HCT116 (cell line): Measurements from ENCODE around the gene AKAP9. TPM values are rescaled to one million over a fixed set of nuclear protein-coding genes. Genes with fewer than 3 reads are reported as not detected.

Experiments used
- ATAC-seq: fragments of 200-7000 bp; cut with Tn5 transposase; 2 replicates; pipeline ENCODE4 v1.9.1; 2020; ENCODE audit warnings: mild to moderate bottlenecking, moderate library complexity
- BruUV-seq: library from RNA; stranded (reverse); fragments of 400-500 nt; replicated peaks from 2 replicates; lab custom pipeline; 2021; lab: Mats Ljungman, UMichigan
- CTCF ChIA-PET: fragments of 300-600 bp; sonication (Branson Sonifier 250); formaldehyde crosslinking; loops from one replicate; lab custom pipeline; 2021; ENCODE audit warnings: antibody characterized with exemption; lab: Charles Lee
- POLR2A ChIA-PET: fragments of 300-600, 350-600 bp; sonication (Branson Sonifier 250); formaldehyde crosslinking; loops from one replicate; lab custom pipeline; 2021; ENCODE audit warnings: antibody characterized with exemption; lab: Charles Lee
- RAD21 ChIA-PET, 2 experiments: fragments of 300-600 bp; sonication (Branson Sonifier 250); formaldehyde crosslinking; loops; one replicate each; lab custom pipeline; 2023; ENCODE audit warnings: low total read pairs in 2 of 2; ENCODE audit not compliant: uncharacterized antibody in 2 of 2, unreplicated experiment in 2 of 2, low non-redundant PET in 1 of 2; lab: Charles Lee
- DNase-seq: peaks from one replicate; pipeline ENCODE4 v3.0.0-alpha.2; 2010; ENCODE audit warnings: low read depth, low spot score
- H2AFZ ChIP-seq: fragments of 200-600 bp; shearing (Covaris generic), sonication (generic); 2 replicates; pipeline ENCODE4 v1.6.1; 2017; ENCODE audit warnings: low read depth, mixed run types, mixed read lengths, antibody characterized with exemption, low read length; ENCODE audit not compliant: poor library complexity, severe bottlenecking
- H3K27ac ChIP-seq: 2 replicates; pipeline ENCODE4 v1.5.1; 2012; ENCODE audit warnings: low read depth, low read length
- H3K27me3 ChIP-seq: fragments of 200-600 bp; sonication (generic); 2 replicates; pipeline ENCODE4 v1.6.1; 2016; ENCODE audit warnings: mixed run types, low read length, mixed read lengths; ENCODE audit not compliant: insufficient read depth
- H3K36me3 ChIP-seq, 2 experiments: fragments of 200-500 bp in 1 of 2; fragments of 200-600 bp in 1 of 2; sonication (Bioruptor generic) in 1 of 2; sonication (generic) in 1 of 2; 2 replicates each; pipeline versions ENCODE4 v1.5.1 to v1.6.1; 2014 to 2016; ENCODE audit warnings: low read length in 2 of 2, inconsistent platforms in 1 of 2, mixed read lengths in 1 of 2, mixed run types in 1 of 2; ENCODE audit not compliant: insufficient read depth in 2 of 2, control insufficient read depth in 1 of 2
- H3K4me1 ChIP-seq, 2 experiments: fragments of 200-600 bp in 1 of 2; sonication (generic) in 1 of 2; 2 replicates each; pipeline versions ENCODE4 v1.5.1 to v1.6.1; 2012 to 2017; ENCODE audit warnings: low read length in 2 of 2, inconsistent platforms in 1 of 2, mild to moderate bottlenecking in 1 of 2, mixed read lengths in 1 of 2, mixed run types in 1 of 2, moderate library complexity in 1 of 2; ENCODE audit not compliant: insufficient read depth in 2 of 2, control insufficient read depth in 1 of 2
- H3K4me2 ChIP-seq: fragments of 200-600 bp; sonication (generic); 2 replicates; pipeline ENCODE4 v1.6.1; 2017; ENCODE audit warnings: mixed run types, low read length, mixed read lengths
- H3K4me3 ChIP-seq, 2 experiments: fragments of 200-600 bp in 1 of 2; sonication (generic) in 1 of 2; replicated peaks in 1 of 2; 2 replicates each; pipeline ENCODE4 v1.5.1; 2011 to 2016; ENCODE audit warnings: low read length in 2 of 2, control low read depth in 1 of 2, low read depth in 1 of 2, mild to moderate bottlenecking in 1 of 2, mixed read lengths in 1 of 2, mixed run types in 1 of 2
- H3K79me2 ChIP-seq: fragments of 200-600 bp; sonication (generic); 2 replicates; pipeline ENCODE4 v1.6.1; 2017; ENCODE audit warnings: mild to moderate bottlenecking, mixed run types, low read length, moderate library complexity, mixed read lengths; ENCODE audit not compliant: insufficient read depth
- H3K9ac ChIP-seq: fragments of 200-600 bp; sonication (generic); 2 replicates; pipeline ENCODE4 v1.6.1; 2016; ENCODE audit warnings: low read length, mixed read lengths
- H3K9me2 ChIP-seq: fragments of 200-600 bp; sonication (generic), shearing (Covaris generic); 2 replicates; pipeline ENCODE4 v1.6.1; 2017; ENCODE audit warnings: mixed run types, mild to moderate bottlenecking, moderate library complexity; ENCODE audit not compliant: insufficient read depth
- H3K9me3 ChIP-seq, 2 experiments: fragments of 200-500 bp in 1 of 2; fragments of 200-600 bp in 1 of 2; sonication (Bioruptor generic) in 1 of 2; sonication (generic) in 1 of 2; 2 replicates each; pipeline ENCODE4 v1.6.1; 2014 to 2017; ENCODE audit warnings: low read length in 2 of 2, mixed read lengths in 2 of 2, inconsistent platforms in 1 of 2, low read depth in 1 of 2, mild to moderate bottlenecking in 1 of 2, mixed run types in 1 of 2, moderate library complexity in 1 of 2; ENCODE audit not compliant: control insufficient read depth in 1 of 2, insufficient read depth in 1 of 2
- H4K20me1 ChIP-seq: fragments of 200-600 bp; sonication (generic), shearing (Covaris generic); 2 replicates; pipeline ENCODE4 v1.6.1; 2017; ENCODE audit warnings: mixed run types, mild to moderate bottlenecking, moderate library complexity; ENCODE audit not compliant: insufficient read depth
- ATF3 ChIP-seq: IDR thresholded peaks from 2 replicates; pipeline ENCODE4 v1.6.1; 2012
- EZH2 ChIP-seq: fragments of 200-600 bp; sonication (generic); IDR thresholded peaks from 2 replicates; pipeline ENCODE4 v1.6.1; 2017; ENCODE audit warnings: antibody characterized with exemption, mixed run types
- EZH2phosphoT487 ChIP-seq: fragments of 200-600 bp; IDR thresholded peaks from 2 replicates; pipeline ENCODE4 v1.6.1; 2018; ENCODE audit warnings: antibody characterized with exemption, borderline replicate concordance
- JUND ChIP-seq: IDR thresholded peaks from 2 replicates; pipeline ENCODE4 v1.6.1; 2012
- POLR2AphosphoS5 ChIP-seq: IDR thresholded peaks from 2 replicates; pipeline ENCODE4 v1.6.1; 2011; ENCODE audit warnings: mild to moderate bottlenecking, low read depth, low read length, moderate library complexity
- RAD21 ChIP-seq: IDR thresholded peaks from 2 replicates; pipeline ENCODE4 v1.6.1; 2012; ENCODE audit warnings: low read depth, mild to moderate bottlenecking
- REST ChIP-seq: IDR thresholded peaks from 2 replicates; pipeline ENCODE4 v1.6.1; 2012; ENCODE audit warnings: low read depth
- SP1 ChIP-seq: IDR thresholded peaks from 2 replicates; pipeline ENCODE4 v1.6.1; 2012; ENCODE audit warnings: low read depth
- SRF ChIP-seq: IDR thresholded peaks from 2 replicates; pipeline ENCODE4 v1.6.1; 2012; ENCODE audit warnings: low read depth
- TCF7L2 ChIP-seq: IDR thresholded peaks from 2 replicates; pipeline ENCODE4 v1.7.0; 2011; ENCODE audit warnings: borderline replicate concordance, inconsistent platforms; ENCODE audit not compliant: insufficient read depth, insufficient read length; ENCODE audit errors: extremely low read depth
- YY1 ChIP-seq: IDR thresholded peaks from 2 replicates; pipeline ENCODE4 v1.6.1; 2011; ENCODE audit warnings: low read length, low read depth, moderate library complexity, mild to moderate bottlenecking; ENCODE audit not compliant: insufficient replicate concordance; ENCODE audit errors: extremely low read depth
- ZNF274 ChIP-seq: fragments of 200-500 bp; sonication (Bioruptor generic); IDR thresholded peaks from 2 replicates; pipeline ENCODE4 v1.6.1; 2014; ENCODE audit warnings: mild to moderate bottlenecking, low read depth, low read length, inconsistent platforms
- intact Hi-C: fragments of 100-400 bp; cut with micrococcal nuclease; formaldehyde crosslinking; loops from 2 replicates; pipeline ENCODE4 v1.10.0; 2022
- total RNA-seq: library from RNA; stranded (reverse); gene quantifications from one replicate; pipeline ENCODE4 v1.2.1, GENCODE V29; 2021; ENCODE audit not compliant: unreplicated experiment

AKAP9 gene
- total RNA-seq, 1 experiment from 2014 or later, result 32.6 TPM

GRCh38 chr7:92052159-92052558 is 111.5 kb downstream of the AKAP9 start:
- CTCF ChIA-PET, result no interaction called here
- H4K20me1 ChIP-seq, result no peaks in the 10 kb centered on the region
- H3K9me2 ChIP-seq, result no peaks in the 10 kb centered on the region
- H3K9me3 ChIP-seq, result no peaks in the 10 kb centered on the region
- RAD21 ChIA-PET, result no interaction called here
- no peaks in the 10 kb centered on the region for H3K27me3 ChIP-seq
- ATAC-seq, result no peak
- H3K27ac ChIP-seq, result no peak overlapping the region
- BruUV-seq, result no TSS peak
- no peak overlapping the region for H2AFZ ChIP-seq
- intact Hi-C loops, result no loop called here
- DNase-seq, result no peak
- H3K4me1 ChIP-seq, result peaks cover 0 to 4% of the 10 kb centered on the region in 2 experiments; a peak in 2 of 4 replicates
- H3K4me3 ChIP-seq, result no peak overlapping the region
- H3K36me3 ChIP-seq, result no peaks in the 10 kb centered on the region
- H3K4me2 ChIP-seq, result no peak overlapping the region
- no peak overlapping the region for H3K9ac ChIP-seq
- no peak for TF ChIP-seq POLR2AphosphoS5
- TF ChIP-seq YY1, result no peak
- no peak for TF ChIP-seq EZH2
- no peak for TF ChIP-seq JUND
- no peak for TF ChIP-seq TCF7L2
- TF ChIP-seq REST, result no peak
- no peak for TF ChIP-seq SP1
- no peak for TF ChIP-seq SRF
- no peak for TF ChIP-seq RAD21
- no peak for TF ChIP-seq EZH2phosphoT487
- no peak for TF ChIP-seq ZNF274
- TF ChIP-seq ATF3, result no peak
- no peaks in the 10 kb centered on the region for H3K79me2 ChIP-seq
- POLR2A ChIA-PET, result no interaction called here
